DMS79 (cell line): Measurements from ENCODE around the gene DYRK2.

ENCODE experiments used
- DNase-seq: peaks from one replicate; lab custom pipeline; 2025; lab: John Stamatoyannopoulos, UW

Gene DYRK2

DNA sequence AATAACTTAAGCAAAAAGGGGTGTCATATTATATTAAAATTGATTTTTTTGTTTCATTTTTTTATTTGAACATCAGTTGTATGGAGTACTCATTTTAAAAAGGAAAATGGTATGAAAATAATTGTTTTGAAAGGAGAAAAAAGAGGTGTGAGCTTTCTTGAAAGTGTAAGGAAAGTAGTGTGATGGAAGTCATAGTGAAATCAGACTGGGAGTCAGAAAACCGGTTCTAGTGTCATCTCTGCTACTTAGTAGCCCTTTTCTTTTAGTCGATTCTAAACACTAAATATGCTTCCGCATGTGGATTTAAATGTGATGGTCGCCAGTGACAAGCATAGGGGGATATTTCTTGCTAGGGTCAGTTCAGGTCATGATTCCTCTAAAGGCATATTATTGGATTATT, 1.8 kb upstream of the DYRK2 start:
- DNase-seq, result no peak

DNA sequence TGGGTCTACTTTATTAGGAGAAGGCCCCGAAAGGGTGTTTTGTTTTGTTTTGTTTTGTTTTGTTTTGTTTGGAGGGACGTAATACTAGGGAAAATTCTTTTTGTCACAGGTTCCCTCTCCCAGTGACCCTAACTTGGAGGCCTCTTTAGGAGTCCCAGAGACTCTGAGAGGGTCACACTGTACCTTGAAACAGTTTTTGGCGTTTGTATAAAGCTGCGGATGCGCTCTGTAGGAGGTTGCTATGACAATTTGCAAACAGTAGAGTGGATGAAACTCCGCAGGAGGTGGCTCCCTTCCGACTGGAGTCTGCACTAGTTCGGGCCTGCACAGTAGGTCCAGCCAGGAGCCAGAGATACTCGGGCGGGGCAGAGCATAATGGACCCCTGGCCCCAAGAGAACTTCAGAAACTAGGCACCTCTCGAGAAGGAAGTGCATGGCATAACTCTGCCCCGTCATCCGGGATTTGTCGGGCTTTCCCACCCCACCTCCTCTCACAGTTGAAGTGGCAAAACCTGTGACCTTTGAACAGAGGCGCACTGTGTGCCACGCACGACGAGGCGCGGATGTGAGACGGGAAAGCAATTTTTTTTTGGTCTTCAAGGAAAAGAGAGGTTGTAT, 1.3 kb upstream of the DYRK2 start:
- no peak for DNase-seq

DNA sequence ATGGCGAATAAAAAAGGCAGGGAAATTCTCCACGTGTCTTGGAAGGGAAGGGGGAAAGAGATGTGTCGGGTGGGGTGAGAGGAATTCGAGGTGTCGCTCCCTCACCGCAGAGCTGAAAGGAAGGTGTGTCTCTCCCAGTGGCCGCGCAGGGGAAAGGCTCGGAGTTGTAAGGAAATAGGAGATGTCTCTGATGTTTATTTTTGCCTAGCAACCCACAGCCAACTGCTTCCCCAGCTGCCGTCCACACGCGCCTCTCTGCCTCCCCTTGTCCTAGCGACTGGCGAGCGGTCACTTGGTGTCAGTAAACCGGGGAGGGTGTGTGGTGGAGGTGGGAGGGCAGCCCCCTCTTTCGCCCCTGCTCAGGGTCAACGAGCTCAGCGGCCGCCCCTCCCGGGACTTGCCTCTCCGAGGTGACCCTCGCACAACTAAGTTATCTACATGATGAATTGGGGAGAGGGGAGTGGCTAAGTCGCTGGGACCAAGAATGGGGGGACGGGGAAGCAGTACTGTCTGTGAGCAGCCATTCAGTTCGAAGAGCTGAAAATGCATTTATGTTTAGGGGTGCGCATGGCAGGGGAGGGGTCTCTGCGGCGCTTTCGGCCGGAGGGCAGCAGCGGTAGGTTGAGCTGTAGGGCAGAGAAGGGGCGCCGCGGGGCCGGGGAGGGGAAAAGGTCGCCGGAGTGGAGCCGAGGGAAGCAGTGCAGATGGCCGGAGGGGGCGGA, 585 bp upstream of the DYRK2 start:
- DNase-seq, result no peak

- no peak for DNase-seq
These were observed 670 bp downstream of the DYRK2 start for GRCh38 chr12:67649261-67649569.

DNA sequence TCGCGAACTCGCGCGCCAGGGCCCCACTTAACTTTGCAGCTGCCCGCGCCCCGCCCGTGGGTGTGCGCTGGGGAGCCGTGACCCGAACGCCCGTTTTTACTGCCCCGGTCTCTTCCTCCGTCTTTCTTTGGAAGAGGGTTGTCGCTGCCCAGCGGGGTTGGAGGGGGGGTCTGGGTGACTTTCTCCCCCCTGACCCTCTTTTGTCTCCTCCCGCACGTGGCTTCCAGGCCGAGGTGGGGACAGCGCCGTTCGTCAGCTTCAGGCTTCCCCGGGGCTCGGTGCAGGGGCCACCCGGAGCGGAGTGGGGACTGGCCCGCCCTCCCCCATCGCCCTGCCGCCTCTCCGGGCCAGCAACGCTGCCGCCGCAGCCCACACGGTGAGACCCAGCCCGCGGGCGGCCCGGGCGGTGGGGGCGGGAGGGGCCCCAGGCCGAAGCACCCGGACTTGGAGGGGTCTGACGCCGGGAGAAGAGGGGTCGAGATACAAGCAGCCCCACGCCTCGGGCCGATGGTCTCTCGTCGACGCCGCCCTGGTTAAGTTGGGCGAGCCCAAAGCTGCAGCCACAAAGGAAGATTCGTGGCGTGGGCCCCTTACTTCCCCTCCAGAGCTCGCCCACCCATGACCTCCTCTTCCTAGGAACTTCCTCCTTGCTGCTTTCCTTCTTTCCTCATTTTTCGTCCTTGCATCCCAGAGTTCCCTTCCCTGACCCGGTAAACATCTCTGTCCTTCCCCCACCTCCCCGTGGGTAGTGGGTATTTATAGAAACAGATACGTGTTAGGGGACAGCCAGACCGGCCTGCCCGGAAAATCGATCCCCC, 1.2 kb downstream of the DYRK2 start:
- DNase-seq, result no peak

DNA sequence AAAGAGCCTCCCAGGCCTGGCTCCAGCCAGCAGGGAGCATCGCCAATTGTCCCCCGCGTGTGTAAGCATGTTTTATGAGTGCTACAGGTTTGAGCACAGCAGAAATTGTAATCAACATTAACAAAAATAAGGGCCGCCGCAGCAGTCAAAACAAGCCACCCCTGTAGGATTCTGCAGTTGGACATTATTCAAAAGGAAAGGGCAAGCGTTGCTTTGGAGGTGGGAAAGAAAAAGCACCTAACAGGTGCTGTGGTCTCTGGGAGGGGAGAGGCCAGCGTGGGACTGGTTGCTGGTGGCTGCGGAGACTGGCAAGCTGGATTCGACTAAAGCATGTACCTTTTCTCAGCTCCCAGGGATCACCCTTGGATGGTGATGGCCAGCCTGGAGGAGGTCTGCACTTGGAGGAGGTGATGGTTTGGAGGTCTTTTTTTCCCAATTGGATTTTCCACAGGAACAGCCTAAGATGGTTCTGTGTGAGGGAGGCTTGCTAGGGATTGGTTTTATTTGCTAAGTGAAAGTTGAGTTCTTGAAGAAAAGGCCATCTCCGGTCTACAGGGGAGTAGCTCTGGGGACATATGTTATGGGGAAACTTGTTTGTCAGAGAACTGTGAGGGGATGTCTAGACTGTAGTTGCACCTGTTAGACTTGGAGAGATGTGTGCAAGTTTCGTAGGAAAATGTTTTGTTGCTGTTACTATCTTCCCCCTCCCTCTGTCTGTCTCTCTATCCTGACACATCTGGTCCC, 2.0 kb downstream of the DYRK2 start:
- no peak for DNase-seq

- DNase-seq, result no peak
These were observed 2.7 kb downstream of the DYRK2 start for GRCh38 chr12:67651132-67651695.

DNA sequence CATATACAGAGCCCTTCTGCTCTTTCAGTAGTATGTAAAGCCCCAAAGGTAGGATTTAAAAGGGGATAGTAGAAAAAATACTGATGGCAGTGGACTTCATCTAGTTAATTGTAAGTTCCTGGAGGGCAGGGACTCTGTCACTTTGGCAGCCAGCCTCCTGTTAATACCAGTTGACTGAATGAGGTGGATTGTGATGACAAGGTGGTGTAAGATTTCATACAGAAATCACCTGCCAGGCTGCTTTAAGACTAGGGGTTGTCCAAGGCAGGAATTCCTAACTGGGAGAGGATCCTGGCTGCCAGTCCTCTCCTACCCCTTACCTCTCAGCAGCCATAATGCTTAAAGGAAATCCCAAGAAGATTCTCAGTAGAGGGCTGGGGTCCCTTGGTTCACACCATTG, 7.3 kb downstream of the DYRK2 start:
- no peak for DNase-seq

GRCh38 chr12:67656251-67656650, 7.7 kb downstream of the DYRK2 start:
- no peak for DNase-seq

GRCh38 chr12:67658486-67658885, 9.9 kb downstream of the DYRK2 start:
- no peak for DNase-seq

DNA sequence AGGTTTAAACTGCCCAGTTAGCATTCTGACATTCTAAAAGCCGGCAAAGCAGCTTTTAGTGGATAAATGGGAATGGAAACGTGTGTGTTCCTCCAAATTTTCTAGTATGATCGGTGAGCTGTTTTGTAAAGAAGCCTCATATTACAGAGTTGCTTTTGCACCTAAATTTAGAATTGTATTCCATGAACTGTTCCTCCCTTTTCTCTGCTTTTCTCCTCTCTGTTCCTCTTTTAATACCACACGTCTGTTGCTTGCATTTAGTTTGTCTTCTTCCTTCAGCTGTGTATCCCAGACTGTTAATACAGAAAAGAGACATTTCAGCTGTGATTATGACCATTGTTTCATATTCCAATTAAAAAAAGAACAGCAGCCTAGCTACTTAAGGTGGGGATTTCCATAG, 10.7 kb downstream of the DYRK2 start:
- DNase-seq, result no peak

DNA sequence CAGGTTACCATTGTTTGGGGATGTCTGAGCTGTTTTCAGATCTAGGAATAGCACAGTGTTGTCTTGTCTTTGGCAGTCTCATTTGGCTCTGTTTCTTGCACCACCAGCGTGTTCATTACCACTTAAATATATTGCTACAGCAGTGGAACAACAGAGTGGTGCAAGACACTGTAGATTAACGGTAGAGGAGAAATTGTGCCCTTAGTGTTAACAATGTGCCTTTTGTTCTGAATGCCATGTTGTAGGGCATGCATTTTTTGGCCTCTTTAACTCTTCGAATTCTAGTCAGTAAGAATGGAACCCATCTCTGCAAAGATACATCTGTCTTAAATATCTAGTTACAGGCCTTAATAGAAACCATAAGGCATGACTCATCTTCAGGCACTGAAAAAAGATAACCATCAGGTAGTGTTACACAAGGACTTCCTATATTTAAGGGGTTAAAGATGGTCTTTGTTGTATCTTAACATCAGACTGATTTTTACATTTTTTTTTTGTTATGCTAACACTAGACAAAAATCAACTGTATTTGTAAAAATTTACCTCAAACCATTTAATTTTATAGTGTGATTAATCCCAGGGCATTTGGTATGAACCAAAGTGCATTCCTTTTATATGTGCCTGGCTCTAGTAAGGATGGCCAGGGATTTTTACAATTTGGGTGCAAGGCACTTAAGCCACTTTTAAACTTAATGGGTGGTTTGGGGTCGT, 12.9 kb downstream of the DYRK2 start:
- DNase-seq, result no peak

DNA sequence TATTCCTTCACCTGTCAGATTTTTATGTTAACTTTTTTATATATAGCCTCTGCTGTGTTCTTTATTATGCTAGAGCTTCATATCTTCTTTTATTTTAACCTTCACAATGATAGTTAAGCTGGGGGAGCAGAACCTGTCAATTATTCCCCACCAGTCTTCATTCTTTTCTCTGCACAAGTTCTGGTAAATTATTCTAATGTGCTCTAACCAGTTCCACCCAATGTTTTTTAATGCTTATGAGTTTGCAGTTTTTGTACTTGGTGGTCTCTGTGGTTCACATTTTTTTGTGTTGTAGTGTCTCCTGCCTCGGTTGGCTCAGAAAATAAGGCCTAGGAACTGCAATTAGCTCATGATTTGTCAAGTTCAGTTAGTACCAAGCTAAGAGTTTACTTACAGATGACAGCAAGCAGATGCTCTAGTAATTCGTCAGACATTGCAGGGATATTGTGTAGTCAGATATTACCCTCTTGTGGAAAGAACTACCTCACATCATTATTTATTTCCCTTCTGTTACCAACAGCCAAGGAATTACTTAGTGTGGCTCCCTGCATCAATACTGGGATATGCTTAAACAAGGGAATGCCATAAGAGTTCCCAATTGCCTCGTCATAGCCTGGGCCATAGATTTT, 14.5 kb downstream of the DYRK2 start:
- no peak for DNase-seq

- DNase-seq, result no peak
These were observed 15.6 kb downstream of the DYRK2 start for GRCh38 chr12:67664171-67664570.

- DNase-seq, result no peak
These were observed 17.1 kb downstream of the DYRK2 start for GRCh38 chr12:67665679-67666078.

DNA sequence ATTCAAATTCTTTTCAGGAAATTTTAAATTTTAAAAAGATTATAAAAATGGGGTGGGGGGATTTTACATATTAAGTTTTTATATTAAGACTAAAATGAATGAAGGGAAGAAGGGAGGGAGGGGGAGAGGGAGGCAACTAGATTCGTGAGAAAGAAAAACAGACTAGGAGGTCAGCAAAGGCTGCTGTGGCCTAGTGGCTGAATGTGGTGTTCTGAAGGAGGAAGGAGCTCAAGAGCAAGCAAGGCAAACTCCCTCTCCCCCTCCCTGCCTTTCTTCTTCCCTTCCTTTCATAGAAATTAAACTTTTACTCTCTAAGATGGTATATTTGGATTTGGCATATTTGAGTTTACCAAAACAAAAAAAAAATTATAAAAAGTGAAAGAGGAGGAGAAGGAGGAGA, 18.1 kb downstream of the DYRK2 start:
- DNase-seq, result no peak

DNA sequence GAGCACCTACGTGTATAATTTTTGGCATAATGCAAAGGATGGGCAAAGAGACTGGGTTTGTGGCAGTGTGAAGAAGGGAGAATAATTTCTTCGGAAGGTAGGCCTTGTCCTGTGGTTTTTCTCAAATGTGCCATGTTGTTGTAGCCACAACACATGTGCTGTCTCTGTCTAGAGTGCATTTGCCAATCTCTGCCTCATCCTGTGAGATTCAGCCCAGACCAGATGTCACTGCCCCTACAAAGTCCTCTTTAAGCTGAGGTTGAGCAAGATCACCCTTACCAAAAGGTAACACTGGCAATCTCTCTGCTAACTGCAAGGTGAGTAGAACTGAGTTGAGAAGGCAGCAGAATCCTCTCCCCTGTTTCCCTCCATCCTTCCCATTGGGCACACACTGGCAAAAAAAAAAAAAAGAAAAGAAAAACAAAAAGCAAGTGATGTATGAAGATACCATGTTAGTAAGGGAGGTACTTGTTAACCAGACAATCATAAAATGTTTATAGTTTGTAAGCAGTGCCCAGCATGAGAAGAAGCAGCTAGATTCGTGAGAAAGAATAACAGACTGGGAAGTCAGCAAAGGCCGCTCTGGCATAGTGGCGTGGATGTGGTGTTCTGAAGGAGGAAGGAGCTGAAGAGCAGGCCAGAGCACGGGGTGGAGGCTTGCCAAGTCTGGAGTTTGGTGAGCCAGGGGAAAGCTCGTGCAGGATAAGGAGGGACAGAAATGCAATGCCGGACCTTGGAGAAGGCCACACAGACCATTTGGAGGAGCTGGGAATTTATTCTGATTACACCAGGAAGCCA, 18.9 kb downstream of the DYRK2 start:
- no peak for DNase-seq

DNA sequence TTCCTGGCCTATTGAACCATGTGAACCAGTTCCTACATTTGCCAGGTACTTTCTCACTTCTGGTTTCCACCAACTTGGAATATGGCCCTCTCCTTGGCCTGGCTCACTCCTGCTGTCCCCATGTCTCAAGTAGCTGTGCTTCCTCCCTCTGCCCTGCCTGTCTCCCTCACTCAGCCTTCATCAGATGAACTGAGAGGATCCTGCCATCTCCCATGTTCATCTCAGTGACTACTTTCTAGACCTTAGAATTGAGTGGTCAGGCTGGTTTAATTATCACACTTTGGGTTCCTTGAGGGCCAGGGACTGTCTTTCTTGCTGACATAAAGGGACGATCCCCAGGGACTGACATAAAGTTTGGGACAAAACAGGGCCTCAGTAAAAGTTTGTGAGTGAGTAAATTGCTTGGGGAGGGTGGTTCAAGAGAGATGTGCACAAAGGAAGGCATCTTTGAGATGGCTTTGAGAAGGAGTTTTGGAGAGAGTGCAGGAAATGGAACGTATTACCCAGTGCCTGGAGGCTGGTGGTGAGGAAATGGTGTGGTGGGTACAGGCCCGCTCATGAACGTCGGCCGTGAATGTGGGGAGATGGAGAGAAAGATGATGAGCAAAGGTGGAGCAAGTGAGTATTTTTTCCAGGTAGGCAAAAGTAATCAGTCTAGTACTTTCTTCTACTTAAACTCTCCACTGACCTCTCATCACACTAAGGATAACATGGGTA, 20.8 kb downstream of the DYRK2 start:
- no peak for DNase-seq

- DNase-seq, result no peak
These were observed 21.5 kb downstream of the DYRK2 start for GRCh38 chr12:67669934-67670631.
